Activated gamma-delta T cell treated with anti-CD3 and anti-CD28 coated beads, Interleukin-2, amount 50 U/mL, for 16 hours (primary cell): ENCODE measurements around the gene TLX1.

Experiments used
- DNase-seq: peaks from one replicate; pipeline ENCODE4 v3.0.0-alpha.2; 2020; ENCODE audit warnings: low read depth

Gene TLX1

DNA sequence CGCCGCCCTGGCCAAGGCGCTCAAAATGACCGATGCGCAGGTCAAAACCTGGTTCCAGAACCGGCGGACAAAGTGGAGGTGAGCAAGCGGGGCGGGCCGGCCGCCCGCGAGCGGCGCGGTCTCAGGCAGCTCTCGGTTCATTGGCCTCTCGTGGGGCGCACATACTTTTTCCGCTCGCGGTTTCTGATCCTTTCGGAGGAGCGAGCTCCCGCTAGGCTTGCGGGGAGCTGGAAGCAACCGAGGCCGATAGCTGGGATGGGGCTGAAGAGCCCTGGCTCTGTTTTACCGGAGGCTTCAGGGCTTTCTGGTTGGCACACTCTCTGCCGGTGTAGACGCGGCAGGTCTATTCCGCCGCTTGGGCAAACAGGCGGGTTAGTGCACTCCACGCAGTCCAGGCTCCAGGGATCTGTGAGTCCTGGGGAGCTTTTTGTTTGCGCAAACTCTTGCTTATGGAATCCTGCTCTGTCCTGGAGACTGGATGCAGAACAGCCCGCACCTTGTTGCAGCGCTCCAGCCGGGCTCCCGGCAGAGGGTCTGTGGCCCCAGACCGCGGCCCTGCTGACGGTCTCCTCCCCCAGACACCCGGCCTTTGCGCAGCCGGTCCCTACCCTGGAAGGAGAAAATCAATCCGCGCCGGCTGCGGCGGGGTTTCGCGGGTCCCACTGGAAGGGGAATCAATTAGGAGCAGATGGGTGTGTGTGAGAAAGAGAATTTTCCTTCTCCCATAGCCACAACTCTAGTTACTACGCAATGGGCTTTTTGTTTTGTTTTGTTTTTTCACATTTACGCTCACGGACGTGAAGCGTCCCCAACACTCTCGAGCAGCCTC is 3.4 kb downstream of the TLX1 start:
- no peak for DNase-seq

DNA sequence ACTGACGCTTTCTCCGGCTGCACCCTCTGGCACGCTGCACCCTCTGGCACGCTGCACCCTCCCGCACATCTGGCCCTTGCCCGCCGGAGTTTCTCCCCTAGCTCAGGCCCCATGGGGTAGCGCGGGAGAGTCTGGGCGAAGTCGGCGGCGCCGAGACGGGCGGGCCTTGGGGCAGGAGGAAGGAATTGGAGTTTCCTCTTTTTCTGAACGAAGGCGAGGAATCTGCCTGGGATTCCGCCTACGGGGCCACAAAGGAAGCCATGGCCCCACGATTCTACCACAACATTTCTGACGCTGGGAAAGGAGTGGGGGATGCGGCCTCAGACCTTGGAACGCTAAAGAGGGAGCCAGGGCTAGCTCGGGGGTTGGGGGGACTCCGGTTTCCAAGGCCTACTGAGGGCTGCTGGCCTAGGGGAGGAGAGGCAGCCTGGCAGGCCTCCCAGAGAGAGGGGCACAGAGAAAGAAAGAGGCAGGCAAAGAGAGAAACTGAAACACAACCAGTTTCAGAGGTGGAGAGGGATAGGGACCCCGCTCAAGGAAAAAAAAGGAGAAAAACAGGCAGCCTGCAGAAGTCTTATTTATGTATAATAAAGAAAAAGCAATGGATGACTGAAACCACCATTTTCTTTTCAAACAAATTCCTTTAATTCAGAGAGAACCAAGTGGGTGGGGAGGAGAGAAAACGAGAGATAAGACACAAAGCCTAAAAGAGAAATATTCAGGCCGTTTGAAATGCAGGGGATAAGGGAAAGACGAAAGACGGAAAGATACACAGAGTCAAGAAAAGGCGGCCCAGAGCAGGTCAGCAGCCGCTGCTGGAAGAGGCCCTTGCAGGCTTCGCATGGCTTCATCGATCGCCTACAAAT is 4.3 kb downstream of the TLX1 start:
- no peak for DNase-seq

DNA sequence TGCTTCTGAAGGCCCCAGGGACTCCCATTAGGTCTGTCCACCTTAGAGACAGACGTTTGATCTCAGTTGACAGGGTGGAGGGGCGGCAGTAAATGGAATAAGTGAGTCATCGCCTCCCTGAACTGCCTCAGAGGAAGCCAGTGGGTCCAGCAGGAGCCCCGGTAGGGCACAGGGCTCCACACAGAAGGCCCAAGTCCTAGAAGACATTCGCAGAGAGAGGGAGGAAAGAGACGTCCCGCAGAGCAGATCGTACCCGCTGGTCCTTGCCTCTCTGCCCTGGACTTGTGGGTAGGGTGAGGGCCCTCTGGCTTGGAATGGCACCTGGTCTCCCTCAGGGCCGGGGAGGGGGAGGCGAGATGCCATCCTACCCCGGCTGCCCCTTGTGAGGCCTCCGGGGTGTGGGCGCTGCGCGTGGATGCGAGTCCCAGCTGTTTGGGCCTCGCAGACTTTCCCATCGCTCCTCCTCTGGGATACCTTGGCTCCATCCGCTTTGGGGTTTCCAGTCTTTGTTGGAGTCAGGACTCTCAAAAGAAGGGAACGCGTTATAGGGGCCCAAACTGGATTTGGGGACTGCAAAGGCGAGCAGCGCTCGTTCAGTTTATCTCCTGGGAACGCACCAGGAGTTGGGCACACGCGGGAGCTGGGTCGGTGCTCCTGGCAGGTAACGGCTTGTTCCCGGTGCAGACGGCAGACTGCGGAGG is 5.1 kb downstream of the TLX1 start:
- DNase-seq = no peak

DNA sequence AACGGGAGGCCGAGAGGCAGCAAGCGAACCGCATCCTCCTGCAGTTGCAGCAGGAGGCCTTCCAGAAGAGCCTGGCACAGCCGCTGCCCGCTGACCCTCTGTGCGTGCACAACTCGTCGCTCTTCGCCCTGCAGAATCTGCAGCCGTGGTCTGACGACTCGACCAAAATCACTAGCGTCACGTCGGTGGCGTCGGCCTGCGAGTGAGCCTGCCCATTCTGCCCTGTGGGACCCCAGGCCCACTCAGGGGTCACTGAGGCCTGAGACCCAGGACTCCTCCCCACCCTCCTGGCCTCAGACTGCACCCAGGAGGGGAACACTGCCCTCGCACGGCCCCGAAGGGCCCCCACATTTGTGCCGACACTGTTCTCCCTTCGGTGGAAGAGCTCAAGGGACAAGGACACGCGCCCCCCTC is 5.6 kb downstream of the TLX1 start:
- no peak for DNase-seq

DNA sequence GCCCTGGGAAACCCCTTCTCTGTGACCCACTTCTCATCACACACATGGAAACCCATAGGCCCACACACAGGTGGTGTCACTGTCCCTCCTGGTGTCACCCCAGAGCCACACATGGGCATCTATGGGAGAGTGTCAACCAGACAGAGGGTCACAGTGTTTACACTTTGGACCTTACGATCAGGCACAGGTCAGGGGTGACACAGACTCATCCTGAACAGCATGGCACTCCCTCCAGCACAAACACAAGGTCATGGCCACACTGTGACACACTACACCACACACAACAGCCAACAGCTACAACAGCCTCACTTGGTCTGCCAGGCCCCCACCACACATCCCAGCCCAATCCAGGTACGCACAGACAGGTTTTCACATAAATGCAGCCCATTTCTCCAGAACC is 6.2 kb downstream of the TLX1 start:
- DNase-seq = no peak

DNA sequence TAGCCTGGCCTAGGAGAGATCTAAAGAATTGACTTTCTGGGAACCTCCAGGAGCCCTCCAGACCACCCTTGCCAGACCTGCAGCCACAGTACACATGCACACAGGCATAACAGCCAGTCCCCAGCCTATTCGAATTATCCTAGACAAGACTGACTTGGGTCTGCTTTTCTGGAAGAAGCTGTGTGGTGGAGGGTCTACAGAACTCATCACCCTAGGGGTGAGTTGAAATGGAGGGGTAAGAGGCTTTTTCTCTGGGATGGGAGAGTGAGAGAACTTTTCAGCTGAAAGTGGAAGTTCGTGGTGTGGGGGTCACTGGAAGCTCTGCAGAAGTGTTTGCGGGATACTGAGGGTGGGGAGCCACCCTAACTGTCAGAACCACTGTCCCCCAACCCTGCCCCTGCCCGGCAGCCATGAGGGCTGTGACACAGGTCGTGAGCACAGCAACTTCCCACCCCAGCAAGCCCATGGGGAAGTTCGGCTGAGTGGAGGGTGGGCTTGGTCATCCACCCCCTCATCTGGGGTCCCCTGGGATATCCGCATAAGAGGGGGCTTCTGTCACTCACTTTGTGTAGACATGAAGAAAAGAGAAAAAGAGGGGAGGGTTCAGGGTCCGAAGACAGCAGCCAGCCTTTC is 7.8 kb downstream of the TLX1 start:
- DNase-seq = no peak

DNA sequence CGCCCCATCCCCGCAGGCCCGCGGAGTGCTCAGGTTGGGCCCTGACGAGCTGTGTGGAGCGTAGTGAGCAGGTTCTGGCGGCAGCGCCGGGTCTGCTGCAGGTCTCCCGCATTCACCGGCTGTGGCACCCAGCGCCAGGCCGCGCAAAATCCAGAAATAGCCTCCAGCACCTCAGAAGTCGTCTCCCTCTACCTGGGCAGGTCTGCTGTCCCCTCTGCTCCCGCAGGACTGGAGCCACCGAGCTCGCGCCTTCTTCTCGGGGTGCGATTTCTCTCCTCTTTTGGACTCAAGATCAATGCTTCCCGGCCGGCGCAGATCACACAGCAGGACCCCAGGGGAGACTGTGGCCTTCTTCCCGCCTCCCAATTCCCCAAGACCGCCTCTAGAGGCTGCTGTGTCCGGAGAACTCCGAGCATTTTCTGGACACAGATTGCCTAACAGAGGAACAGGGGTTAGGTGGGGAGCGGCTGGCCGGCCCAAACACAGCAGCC is 8.4 kb downstream of the TLX1 start:
- DNase-seq = no peak

DNA sequence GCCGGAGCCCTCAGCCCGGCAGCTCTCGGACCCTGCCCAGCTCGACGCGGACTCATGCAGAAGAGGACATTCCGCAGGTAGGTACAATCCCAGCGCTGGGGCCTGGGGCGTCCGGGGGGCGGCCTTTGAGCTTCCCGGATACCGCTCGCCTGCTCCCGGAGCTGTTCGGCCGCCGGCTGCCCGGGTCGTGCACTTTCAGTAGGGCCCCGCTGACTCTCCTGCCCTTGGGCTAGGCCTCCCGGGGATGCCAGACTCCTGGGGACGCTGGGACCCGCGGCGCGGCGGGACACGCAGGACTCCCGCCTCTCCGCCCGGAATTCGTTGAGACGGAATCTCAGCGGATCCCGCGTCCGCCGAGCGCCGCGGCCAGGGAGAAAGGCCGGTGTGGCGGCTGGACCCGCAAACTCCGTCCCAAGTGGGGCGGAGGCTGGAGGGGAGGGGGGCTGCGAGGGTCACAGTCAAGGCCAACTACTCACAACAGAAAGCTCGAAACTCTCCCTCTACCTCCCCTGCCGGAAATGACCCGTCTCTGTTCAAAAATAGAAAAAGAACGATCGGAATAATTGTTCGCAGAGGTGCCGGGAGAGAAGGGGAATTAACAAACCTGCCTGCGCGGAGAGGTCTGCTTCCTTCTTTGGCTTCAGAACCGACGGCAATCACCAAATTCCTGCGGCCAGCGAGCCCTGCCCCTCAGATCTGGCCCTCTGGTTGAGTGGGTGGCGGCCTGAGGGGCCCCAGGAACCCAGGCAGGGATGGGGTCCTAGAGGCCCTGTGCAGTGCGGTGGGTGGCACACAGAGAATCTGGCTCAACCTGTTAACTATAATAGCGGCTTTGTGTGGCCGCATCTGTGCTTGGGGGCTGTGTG is 9.2 kb downstream of the TLX1 start:
- DNase-seq = no peak

DNA sequence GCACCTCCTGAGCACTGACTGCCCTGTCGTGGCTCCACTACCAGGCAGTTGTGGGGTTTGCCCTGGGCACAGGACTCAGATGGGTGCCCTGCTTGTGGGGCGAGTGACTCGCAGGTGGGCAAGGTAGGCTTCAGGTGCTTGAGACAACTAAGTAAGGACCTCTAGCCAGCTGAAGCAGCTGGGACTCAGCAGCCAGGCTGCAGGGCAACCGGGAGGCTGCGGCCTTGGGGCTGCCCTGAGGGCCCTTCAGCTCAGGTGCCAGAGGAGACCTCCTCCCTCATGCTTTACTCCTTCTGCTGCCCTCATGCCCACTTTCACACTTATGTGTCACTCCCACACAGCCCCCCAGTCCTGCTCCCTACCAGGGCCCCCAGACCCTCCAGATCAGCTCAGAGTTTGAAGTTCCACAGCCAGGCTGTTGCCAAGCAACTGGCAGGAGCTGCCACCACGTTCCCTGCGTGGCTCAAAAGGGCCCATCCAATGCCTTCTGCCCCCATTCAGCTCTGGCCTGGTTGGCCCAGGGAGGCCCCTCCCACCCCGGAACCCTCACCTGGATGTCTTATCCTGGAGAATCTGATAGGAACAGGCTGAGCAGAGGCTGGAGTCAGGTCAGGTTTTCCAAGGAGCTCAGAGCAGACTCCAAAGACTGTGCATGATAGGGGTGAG is 10.0 kb downstream of the TLX1 start:
- DNase-seq = no peak

DNA sequence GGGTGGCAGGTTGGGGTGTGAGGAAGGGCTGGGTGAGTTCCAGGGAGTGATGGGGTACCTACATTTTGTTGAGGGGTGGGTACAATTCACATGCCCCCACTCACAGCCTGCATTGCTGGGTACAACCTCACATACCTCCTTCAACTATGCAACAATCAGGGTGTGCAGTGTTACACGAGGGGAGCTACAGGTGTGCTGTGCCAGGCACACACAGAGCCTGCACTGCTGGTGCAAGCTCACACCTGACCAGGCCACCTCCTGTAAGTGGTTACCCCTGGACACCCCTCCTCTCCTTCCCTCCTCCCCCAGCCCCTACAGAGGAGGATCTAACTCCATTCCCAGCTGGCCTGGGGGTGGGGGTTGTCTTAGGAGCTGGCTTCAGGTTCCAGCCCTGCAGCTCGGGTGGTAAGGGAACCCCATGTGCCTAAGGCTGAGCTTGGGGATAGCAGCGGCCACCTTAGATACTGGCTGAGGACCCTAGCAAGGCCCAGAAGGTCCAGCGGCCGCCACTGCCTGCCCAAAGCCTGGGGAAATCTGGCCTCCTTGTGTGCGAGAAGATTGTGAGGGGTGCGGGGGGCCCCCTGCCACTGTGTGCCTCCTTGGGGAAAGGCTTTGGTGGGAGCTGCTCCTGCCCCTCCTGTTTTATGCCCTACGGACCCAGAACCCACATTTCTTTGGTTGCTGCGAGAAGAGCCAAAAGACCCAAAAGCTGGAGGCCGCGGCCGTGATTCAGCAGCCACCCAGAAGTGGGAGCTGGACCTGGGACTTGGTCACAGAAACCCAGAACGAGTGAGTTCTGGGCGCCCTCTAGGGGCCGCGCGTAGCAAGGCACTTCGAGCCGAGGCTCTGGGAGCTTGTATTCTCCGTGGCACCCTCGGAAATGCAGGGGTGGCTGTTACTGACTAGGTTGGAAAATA is 10.8 kb downstream of the TLX1 start:
- peak; percentile 66 for DNase-seq

DNA sequence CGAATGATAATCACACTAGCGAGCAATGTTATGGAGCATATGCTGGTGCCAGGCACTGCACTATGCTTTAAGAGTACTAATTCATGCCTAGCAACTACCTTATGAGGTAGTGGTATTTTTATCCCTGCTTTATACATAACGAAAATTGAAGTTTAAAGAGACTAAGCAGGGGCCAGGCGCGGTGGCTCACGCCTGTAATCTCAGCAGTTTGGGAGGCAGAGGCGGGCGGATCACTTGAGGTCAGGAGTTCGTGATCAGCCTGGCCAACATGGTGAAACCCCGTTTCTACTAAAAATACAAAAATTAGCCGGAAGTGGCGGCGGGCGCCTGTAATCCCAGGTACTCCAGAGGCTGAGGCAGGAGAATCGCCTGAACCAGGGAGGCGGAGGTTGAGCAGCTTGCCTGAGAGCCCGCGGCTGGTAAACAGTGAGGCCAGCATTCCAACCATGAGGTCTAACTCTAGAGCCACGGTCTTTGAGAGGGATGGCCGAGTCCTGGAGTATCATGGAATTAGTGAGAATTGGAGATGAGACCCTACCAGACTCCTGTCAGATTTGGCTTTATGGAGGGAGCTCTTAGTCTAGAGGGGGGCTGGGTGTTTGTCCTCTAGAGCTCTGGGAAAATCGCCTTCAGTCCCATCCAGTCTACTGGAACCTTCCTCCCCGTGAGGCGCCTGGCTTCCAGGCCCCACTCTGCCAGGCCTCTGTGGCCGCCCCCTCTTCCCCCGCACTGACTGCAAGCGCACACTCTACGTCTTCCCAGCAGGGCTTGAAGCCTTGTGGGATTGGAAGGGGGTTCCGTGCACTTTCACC is 11.6 kb downstream of the TLX1 start:
- no peak for DNase-seq

DNA sequence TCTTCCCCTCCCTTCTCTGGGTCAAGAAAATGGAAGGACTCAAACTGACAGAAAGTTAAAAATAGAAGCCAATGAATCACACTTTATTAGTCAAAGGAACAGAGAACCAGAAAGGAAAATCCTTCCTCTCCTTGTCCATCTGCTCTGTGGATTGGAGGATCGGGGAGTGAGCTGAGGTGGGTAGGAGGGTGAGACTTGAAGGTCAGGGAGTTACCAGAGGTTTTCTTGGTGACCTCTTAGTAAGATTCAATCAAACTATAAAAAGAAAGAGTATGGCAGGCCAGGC is 12.2 kb downstream of the TLX1 start:
- DNase-seq = no peak

DNA sequence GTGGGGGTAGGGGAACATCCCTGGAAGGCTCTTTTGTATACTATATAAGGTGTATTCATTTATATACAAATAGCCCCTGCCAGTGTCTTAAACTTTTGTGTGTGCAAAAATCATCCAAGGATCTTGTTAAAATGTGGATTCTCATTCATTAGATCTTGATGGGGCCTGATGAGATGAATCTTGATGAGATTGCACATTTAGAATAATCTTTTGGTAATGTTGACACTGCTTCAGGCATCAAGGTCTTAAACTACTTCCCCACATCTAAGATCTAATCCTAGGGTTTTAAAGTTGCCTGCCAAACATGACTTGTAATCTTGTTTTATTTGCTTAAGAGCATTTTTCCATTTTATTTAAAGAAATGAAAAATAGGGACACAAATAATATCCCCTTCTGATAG is 13.0 kb downstream of the TLX1 start:
- no peak for DNase-seq

DNA sequence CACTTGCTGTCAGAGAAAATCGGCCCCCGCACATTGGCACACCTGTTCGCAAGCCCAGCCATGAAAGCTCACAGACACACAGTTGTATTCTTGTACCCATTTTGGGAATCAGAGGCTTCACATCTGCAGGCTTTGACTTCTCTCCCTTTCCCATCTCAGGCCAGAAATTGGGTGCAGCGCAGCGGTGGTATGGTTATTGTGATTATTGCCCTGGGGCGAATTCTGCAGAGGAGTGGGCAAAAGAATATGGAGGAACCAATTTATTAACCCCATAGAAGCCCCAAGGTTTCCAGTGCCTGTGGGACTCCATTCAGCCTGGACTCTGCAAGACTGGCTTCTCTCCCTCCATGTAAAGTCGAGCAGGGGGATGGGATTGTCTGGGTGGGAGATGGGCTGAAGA is 14.0 kb downstream of the TLX1 start:
- DNase-seq = no peak

DNA sequence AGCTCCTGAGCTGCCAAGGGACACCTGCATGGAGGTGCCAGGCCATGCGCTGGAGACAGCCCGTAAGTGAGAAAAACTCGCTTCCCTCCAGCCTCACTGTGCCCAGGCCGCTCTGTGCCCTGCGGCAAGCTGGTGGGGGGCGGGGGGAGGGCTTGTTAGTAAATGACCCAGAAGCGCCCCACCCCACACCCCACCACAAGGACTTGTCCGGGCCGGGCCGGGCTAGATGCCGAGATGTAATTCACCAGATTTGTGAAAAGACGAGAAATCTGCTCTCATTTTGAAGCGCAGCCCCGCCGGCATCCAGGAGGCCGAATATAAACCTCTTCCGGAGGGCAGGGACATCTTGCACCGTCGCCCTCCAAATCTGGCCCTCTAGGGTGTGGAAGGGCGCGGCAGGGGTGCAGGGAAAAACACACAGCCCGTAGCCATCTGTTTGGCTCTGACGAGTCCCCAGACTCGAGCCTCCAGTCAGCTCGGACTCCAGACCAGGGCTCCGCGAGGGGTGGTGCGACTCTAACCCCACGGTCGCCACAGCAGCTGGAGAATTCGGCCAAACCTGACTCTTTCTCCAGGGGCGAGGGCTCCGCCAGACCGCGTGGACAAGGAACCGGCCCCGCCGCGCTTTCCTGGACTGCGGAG is 14.8 kb downstream of the TLX1 start:
- DNase-seq = no peak

DNA sequence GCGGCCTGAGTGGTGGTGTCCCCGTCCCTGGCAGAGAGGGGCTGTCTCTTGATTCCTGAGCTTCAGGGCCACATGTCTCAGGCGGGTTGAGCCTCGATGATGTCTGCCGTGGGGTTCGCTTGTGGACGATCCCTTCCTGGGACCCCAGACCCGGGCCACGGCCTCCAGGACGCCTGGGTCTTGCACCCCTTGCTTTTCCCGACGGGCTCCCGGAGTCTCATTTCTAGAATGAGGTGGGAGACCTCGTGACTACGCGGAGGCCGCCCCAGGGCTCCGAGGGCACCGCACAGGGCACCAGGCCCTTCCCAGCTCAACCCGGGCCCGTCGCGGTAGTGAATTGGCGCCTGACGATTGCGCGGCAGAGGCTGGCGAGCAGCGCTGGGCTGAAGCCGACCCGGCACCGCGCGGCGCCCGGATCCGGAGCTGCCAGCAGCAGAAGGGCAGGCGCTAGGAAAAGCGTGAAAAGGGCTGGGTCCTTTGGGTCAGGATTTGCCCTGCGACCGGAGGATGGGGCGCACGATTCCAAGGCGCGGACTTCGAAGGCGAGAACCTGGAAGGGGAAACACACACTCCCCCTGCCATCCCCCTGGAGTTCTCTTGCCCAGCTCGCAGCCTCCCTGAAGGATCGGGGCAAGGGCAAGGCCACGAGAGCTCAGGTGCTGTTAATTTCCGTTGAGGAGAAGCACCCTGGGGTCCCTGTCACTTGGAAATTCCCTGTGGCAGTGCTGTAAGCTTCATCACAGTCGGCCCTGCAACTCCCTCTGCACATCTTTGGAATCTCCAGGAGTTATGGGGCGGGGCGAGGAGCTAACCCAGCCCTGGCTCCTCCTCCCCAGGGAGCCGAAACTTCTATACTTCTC is 15.5 kb downstream of the TLX1 start:
- no peak for DNase-seq

DNA sequence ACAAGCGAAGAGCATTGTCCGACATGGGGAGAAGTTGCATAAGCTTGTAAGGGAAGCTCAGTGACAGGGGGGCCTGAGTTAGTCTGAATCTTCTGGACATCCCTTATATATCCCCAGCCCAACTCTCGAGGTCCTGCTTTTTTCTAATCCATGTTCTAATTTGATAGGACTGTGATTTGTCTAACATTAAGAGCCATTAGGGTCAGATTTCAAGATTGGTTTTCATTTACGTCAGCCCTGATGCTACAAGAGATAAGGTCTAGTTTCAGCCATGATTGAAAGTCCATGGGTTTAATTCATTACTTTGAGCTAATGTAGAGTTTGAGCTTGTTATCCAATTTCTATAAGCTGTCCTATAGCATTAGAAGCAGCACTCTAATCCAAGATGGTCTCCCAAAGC is 20.3 kb downstream of the TLX1 start:
- no peak for DNase-seq
